GM21390 (cell line): ENCODE data around the gene TMEM132D.

Source experiments
- ATAC-seq: cut with Tn5 transposase; IDR thresholded peaks from one replicate; pipeline ENCODE4 v1.9.1; 2021; ENCODE audit not compliant: unreplicated experiment

Gene TMEM132D

GRCh38 chr12:129605666-129606065 is 298.2 kb downstream of the TMEM132D start:
- no peak for ATAC-seq

DNA sequence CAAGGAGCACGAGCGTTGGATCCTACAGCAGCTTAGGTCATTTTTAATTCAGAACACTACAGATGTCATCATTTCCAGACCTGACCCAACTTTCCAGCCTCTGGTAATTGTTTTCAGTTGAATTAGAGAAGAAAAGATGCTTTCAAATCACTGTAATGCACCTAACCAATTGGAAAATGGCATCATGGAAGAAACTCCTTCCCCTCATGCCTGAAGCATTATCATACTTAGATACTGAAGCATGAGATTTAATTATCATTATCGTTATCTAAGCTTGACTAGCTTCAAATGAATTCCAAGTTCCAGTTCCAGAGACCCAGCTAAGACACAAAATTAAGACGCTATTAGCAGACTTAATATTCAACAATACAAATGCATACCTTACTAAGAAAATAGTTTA is 299.3 kb downstream of the TMEM132D start:
- ATAC-seq, result no peak

GRCh38 chr12:129599406-129599805 is 304.4 kb downstream of the TMEM132D start:
- no peak for ATAC-seq

DNA sequence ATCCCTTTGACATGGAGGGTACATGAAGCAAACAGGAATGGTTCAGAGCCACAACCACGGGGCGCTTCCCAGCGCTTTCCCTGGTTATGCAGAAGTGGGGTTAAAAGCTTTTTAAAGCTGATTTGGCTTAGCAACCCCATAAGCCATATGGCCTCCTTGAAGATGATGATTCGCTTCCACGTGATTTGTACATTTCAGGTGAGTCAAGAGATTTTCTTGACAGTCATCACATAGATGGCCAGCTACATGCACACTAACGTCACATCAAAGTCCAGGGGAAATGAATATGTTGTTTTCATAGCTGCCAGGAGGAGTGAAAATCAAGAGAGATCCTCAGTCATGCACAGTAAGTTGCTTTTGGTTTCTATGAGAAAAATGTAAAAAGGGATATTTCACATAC is 309.7 kb downstream of the TMEM132D start:
- ATAC-seq, result no peak

- no peak for ATAC-seq
Observed at GRCh38 chr12:129592449-129592848, 311.4 kb downstream of the TMEM132D start.

GRCh38 chr12:129589503-129589902 is 314.3 kb downstream of the TMEM132D start:
- no peak for ATAC-seq

DNA sequence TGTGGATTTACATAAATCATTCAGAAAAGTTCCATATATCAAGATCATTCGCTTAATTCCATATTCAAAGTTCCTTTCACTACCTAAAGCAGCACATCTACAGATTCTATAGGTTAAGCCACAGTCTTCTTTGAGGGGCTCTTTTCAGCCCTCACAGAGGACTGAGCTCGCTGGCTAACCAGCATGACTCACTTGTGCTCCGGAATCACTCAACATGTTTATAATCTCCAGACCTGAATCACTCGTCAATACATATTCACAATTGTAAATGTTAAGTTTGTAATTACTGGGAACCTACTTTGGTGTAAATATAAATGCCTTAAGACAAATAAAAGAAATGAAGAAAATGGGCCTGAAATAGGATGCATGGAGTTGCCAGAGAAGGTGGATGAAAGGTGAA is 315.7 kb downstream of the TMEM132D start:
- ATAC-seq, result no peak

DNA sequence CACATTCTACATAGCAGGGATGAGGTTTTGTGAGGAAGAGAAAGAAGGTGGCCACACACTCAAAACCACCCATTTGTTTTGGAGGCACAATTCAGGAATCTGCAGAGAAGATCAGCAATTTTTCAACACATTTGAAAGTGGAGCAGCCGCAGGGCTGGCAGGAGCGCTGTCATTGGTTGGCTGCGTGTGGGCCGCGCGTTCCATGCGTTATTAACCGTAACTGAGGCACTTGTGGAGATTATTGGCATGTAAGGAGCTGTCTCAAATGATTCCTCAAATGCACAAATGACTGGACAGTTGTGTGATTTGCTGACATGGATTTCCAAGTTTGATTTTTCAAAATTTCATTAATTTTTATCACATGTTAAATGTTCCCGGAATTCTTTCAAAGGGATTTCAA is 318.5 kb downstream of the TMEM132D start:
- no peak for ATAC-seq

GRCh38 chr12:129579879-129580278 is 323.9 kb downstream of the TMEM132D start:
- ATAC-seq, result no peak

GRCh38 chr12:129571901-129572494 is 331.8 kb downstream of the TMEM132D start:
- ATAC-seq, result no peak

DNA sequence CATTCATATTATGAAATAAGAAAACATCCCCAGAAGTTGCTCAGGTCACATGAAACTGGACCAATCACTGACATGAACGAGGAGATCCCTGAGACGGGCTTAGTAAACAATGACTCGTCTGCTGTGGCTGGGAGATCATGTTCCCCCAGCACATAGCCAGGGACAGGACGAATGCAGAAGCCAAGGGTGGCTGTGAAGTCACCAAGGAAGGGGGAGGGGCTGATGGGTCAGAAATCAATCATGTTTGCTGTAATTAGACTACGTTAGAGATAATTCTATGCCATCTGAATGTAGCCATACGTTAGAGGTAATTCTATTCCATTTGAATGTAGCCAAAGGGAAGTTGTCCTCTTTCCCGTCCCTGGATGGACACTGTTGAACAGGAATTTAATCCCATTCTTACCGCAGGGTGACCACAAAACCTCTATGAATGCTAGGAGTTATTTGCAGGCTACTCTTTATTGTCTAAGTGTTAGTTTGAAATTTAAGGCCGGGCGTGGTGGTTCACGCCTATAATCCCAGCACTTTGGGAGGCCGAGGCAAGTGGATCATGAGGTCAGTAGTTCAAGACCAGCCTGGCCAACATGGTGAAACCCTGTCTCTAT is 332.9 kb downstream of the TMEM132D start:
- no peak for ATAC-seq

DNA sequence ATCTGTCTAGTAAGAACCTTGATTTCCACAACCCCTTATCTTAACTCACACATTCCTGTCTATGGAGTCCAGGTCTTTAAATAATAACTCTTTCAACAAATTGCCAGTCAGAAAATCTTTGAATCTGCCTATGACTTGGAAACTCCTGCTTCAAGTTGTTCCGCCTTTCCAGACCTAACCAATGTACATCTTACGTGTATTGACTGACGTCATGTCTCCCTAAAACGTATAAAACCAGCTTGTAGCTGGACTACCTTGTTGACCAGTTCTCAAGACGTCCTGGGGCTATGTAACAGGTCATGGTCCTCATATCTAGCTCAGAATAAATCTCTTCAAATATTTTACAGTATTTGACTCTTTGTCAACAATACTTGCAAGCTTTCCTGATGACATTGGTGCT is 337.0 kb downstream of the TMEM132D start:
- ATAC-seq, result no peak

DNA sequence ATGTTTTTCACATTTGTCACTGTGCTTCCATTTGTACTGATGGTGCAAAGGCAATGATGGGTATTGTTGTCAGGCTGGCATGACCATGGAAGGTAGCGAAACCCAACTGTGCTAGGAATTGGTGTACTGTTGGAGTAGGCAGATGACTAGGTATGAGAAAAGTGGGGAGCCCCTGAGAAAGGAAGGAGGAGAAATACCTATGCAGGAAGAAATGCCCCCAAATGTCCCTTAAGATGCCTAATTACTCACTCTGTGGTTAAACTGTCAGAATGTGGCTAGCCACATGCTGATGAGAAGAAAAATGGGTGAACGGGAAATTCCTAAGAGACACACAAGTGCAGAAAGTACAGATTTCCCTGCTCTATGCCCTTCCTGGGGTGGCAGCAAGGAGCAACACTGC is 339.1 kb downstream of the TMEM132D start:
- ATAC-seq, result no peak

DNA sequence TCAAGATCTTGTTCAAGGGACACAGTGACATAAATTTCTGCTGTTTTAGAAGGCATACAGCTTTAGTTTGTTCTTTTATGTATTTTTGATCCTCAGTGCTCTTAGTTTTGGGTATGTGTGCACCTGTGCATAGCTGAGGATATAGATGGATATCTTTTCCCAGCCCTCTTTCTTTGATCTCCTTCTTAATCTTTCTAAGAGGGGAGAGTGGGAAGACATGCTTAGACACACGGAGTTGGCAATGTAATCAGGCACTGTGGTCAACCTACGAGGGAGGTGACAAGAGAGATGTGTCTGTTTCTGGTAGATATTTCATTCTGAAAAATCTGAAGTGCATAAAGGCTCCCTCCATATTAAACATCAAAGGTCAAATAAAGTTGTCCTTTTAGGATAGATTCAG is 340.6 kb downstream of the TMEM132D start:
- ATAC-seq, result no peak

GRCh38 chr12:129561304-129561703 is 342.5 kb downstream of the TMEM132D start:
- no peak for ATAC-seq

DNA sequence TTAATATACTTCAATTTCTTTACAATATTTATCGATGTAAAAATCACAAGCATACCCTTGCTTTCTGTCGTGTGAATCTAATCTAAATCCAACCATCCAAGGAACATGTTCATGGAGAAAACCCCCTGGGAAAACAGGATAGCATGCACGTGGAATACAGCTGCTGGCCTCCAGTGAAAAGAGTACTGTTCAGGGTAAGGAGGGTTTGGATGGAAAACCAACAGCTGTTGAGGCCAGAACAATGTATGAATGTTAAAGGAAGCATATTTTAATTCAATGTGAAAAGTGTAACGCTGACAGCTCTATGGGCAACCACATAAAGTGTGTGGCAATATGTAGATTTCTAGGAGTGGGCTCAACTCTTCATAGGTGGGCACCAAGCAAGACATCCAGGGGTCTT is 344.0 kb downstream of the TMEM132D start:
- no peak for ATAC-seq

DNA sequence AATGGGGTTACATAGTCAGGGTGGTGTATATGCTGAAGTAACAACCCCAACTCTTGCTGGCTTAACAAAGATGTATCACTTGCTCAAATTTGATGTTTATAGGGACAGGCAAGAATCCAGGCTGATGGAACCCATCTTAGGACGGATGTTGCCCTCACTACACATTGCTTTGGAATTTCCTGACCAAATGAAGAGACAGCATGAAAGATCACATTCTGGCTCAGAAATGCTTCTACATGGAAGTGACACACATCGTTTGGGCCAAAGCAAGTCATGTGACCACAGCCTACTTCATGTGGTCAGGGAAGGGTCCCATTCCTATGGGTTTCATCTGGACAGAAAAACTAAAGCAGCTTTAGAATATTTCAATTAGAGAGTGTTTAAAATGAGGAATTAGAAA is 345.8 kb downstream of the TMEM132D start:
- ATAC-seq, result no peak

- no peak for ATAC-seq
Observed at GRCh38 chr12:129556082-129556481, 347.7 kb downstream of the TMEM132D start.

DNA sequence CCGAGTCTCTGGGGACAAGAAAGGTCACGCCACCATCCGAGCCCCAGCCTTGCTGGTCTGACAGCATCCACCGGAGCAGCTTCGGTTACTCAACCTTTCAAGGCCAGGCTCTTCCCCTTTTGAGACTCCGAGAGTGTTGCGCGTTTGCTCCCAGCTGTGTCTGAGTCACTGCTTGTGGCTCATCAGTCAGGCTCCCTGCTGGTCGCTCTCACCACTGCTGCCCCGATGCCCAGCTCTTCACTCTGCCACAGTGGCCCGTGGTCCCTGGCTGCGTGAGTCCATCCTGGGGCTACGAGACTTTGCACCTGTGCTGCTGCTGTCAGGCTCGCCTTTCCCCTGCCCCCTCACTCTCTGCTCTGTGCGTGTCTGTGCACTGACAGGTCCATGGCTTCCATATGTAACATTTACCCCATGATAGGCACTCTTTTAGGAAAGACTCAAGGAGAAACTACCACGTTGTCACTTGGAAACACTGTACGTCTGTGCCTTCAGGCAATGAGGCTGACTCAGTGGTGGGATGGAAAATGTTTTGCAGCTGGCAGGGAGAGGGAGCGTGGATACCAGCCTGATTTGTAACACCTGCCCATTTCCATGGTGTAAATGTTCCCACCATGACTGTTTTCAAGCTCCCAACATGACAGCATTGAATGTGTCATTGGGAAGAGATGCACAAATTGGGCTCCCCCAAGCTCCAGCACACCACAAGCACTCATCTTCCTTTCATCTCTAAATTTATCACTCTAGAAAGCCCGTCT is 350.7 kb downstream of the TMEM132D start:
- ATAC-seq, result no peak

DNA sequence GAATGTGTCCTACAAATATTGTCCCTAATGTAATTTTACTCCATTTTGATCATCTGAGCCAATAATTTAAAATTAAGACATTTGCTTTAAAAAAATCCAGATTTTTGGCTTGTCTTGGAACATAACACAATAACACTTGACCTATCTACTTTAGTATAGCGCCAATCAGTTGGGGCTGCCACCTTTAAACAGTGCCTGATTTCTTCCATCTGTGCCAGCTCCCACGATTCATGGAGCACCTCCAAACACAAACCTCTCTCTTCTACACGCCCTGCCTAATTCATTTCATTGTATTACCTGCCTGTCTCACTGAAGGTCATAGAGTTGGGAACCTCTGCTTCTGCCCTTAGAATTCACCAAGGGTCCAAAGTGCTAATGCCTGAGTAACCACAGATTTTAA is 352.4 kb downstream of the TMEM132D start:
- ATAC-seq, result no peak

GRCh38 chr12:129550353-129550752 is 353.5 kb downstream of the TMEM132D start:
- no peak for ATAC-seq

DNA sequence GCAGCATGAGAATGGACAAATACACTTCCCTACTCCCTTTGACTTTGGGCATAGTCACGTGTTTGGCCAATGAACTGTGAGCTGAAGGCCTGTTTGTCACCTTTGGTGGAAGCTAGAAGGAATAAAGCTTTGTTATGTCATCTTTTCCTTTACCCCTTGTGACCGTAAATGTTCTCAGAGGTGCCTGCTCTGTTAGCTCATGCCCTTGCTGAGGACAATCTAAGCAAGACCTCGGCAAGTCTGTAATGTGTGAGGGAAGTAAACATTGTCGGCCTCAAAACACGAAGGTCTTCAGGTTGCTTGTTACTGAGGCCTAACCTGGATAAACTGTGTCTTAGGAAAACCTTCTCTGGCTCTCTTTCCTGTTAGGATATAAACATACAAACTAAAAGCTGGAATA is 354.2 kb downstream of the TMEM132D start:
- ATAC-seq, result no peak
